K562 (cell line): ENCODE results near the gene ZBTB20. TPM values are rescaled to one million over a fixed set of nuclear protein-coding genes. Genes with fewer than 3 reads are reported as not detected.

ENCODE experiments used
- ESRRB ChIP-seq: fragments of 250-450 bp; sonication (Bioruptor Pico); IDR thresholded peaks from 2 replicates; pipeline ENCODE4 v1.5.0; 2020; ENCODE audit warnings: mild to moderate bottlenecking, moderate library complexity, borderline replicate concordance
- ETV6 ChIP-seq, 3 experiments: fragments of 150-350 bp in 1 of 3; sonication (generic) in 1 of 3; formaldehyde crosslinking in 1 of 3; IDR thresholded peaks; 2 replicates each; pipeline versions ENCODE4 v1.6.1 to v1.8.0; 2014 to 2022; ENCODE audit warnings: borderline replicate concordance in 2 of 3, low read depth in 2 of 3, antibody characterized with exemption in 1 of 3, low read length in 1 of 3, mild to moderate bottlenecking in 1 of 3, missing genetic modification reagents in 1 of 3
- EWSR1 ChIP-seq: fragments of 450-650 bp; IDR thresholded peaks from 2 replicates; pipeline ENCODE4 v1.6.1; 2018; ENCODE audit warnings: borderline replicate concordance, mild to moderate bottlenecking, low read depth, moderate library complexity; ENCODE audit not compliant: partially characterized antibody
- HNRNPK ChIP-seq: fragments of 200-400 bp; formaldehyde crosslinking; IDR thresholded peaks from one replicate; pipeline ENCODE4 v1.6.1; 2018; ENCODE audit warnings: mild to moderate bottlenecking, low read depth, low read length; ENCODE audit not compliant: poor library complexity, severe bottlenecking
- MECOM ChIP-seq: fragments of 250-450 bp; sonication (Bioruptor Pico); IDR thresholded peaks from 2 replicates; pipeline ENCODE4 v1.8.0; 2022; ENCODE audit warnings: inconsistent platforms
- NR2F6 ChIP-seq: fragments of 450-650 bp; formaldehyde crosslinking; IDR thresholded peaks from 2 replicates; pipeline ENCODE4 v1.4.0; 2020; ENCODE audit warnings: mild to moderate bottlenecking
- PBX2 ChIP-seq, 2 experiments: IDR thresholded peaks in 1 of 2; conservative IDR thresholded peaks in 1 of 2; 2 replicates each; pipeline ENCODE4 v1.6.1; 2016; ENCODE audit warnings: low read depth in 2 of 2, mild to moderate bottlenecking in 1 of 2, missing compliant biosample characterization in 1 of 2, missing genetic modification characterization in 1 of 2, moderate library complexity in 1 of 2
- STAT5B ChIP-seq: fragments of 250-450 bp; sonication (Bioruptor Pico); IDR thresholded peaks from 2 replicates; pipeline ENCODE4 v1.8.0; 2021; ENCODE audit warnings: mild to moderate bottlenecking, inconsistent platforms
- ZNF830 ChIP-seq: fragments of 250-450 bp; sonication (Bioruptor Pico); IDR thresholded peaks from 2 replicates; pipeline ENCODE4 v1.5.0; 2021; ENCODE audit warnings: mild to moderate bottlenecking
- ZSCAN29 ChIP-seq: fragments of 450-650 bp; IDR thresholded peaks from 2 replicates; pipeline ENCODE4 v1.6.1; 2017
- ZZZ3 ChIP-seq: fragments of 450-650 bp; IDR thresholded peaks from 2 replicates; pipeline ENCODE4 v1.6.1; 2016; ENCODE audit warnings: antibody characterized with exemption, mild to moderate bottlenecking, moderate library complexity
- polyA plus RNA-seq, 8 experiments: library from polyadenylated mRNA; depleted of rRNA in 4 of 8; stranded (reverse) in 5 of 8; unstranded in 3 of 8; fragments of >200 nt; fragmentation: Nextera tagmentation in 2 of 8; fragmentation: Illumina TruSeq in 1 of 8; extraction: Ambion mirVana in 2 of 8; extraction: Trizol in 1 of 8; gene quantifications; 2 replicates each; pipeline versions ENCODE4 v1.2.1 to v1.2.3, GENCODE V29; 2011 to 2014; ENCODE audit warnings: inconsistent platforms in 1 of 8, missing spikeins in 1 of 8
- total RNA-seq, 7 experiments: library from RNA; depleted of rRNA in 6 of 7; stranded (reverse); fragments of >200 nt in 6 of 7; fragmentation: Illumina TruSeq in 2 of 7; extraction: Trizol in 2 of 7; gene quantifications; 2 replicates each; pipeline versions ENCODE4 v1.2.1 to v1.2.3, GENCODE V29; 2011 to 2021; ENCODE audit warnings: low replicate concordance in 1 of 7
- TF ChIP-seq, protein P1 (sequence below): fragments of 200-400 bp; formaldehyde crosslinking; IDR thresholded peaks from 2 replicates; pipeline ENCODE4 v1.6.1; 2017; ENCODE audit warnings: mild to moderate bottlenecking, low read depth, low read length, moderate library complexity

Gene ZBTB20
- total and polyA plus RNA-seq, 9 of the 15 experiments (the other 6 are each of a cell fraction or from before 2014, with no cell fraction given): 0.17 to 1.7 (median 0.45) TPM

GRCh38 chr3:114896978-114897377 lies 250.1 kb downstream of the ZBTB20 start (continued):
- TF ChIP-seq ETV6 (IDR thresholded peaks at IDR 0.05; ENCODE audit: borderline replicate concordance in 1 of 2, low read depth in 2 of 2, low read length in 1 of 2) (no peak), ETV6 (CRISPR knock-in tag; IDR thresholded peaks at IDR 0.05; ENCODE audit: borderline replicate concordance) (no peak), STAT5B (CRISPR knock-in tag) (no peak), HNRNPK (no peak), ZZZ3 (no peak), PBX2 (CRISPR knock-in tag; IDR thresholded peaks at IDR 0.05; ENCODE audit: low read depth) (no peak), PBX2 (tag; conservative IDR thresholded peaks at IDR 0.05; ENCODE audit: low read depth) (no peak), ZSCAN29 (no peak), MECOM (CRISPR knock-in tag) (no peak), ZNF830 (no peak), ESRRB (no peak), NR2F6 (CRISPR knock-in tag) (no peak), EWSR1 (no peak)
- TF ChIP-seq, protein P1, sequence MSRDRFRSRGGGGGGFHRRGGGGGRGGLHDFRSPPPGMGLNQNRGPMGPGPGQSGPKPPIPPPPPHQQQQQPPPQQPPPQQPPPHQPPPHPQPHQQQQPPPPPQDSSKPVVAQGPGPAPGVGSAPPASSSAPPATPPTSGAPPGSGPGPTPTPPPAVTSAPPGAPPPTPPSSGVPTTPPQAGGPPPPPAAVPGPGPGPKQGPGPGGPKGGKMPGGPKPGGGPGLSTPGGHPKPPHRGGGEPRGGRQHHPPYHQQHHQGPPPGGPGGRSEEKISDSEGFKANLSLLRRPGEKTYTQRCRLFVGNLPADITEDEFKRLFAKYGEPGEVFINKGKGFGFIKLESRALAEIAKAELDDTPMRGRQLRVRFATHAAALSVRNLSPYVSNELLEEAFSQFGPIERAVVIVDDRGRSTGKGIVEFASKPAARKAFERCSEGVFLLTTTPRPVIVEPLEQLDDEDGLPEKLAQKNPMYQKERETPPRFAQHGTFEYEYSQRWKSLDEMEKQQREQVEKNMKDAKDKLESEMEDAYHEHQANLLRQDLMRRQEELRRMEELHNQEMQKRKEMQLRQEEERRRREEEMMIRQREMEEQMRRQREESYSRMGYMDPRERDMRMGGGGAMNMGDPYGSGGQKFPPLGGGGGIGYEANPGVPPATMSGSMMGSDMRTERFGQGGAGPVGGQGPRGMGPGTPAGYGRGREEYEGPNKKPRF: no peak
